ENCODE measurements around the gene PSMG2.

- TF ChIP-seq, protein P1, sequence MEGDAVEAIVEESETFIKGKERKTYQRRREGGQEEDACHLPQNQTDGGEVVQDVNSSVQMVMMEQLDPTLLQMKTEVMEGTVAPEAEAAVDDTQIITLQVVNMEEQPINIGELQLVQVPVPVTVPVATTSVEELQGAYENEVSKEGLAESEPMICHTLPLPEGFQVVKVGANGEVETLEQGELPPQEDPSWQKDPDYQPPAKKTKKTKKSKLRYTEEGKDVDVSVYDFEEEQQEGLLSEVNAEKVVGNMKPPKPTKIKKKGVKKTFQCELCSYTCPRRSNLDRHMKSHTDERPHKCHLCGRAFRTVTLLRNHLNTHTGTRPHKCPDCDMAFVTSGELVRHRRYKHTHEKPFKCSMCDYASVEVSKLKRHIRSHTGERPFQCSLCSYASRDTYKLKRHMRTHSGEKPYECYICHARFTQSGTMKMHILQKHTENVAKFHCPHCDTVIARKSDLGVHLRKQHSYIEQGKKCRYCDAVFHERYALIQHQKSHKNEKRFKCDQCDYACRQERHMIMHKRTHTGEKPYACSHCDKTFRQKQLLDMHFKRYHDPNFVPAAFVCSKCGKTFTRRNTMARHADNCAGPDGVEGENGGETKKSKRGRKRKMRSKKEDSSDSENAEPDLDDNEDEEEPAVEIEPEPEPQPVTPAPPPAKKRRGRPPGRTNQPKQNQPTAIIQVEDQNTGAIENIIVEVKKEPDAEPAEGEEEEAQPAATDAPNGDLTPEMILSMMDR (IDR thresholded peaks at IDR 0.05), result no peak
- TF ChIP-seq POLR2A (IDR thresholded peaks at IDR 0.05), result no peak
Observed at GRCh38 chr18:12656605-12656937, 46.3 kb upstream of the PSMG2 start.

Data from ovary (tissue), 3 donors.